ENCODE measurements around the gene MACROD2. TPM values are rescaled to one million over a fixed set of nuclear protein-coding genes. Genes with fewer than 3 reads are reported as not detected.

Gene MACROD2
- total and polyA plus RNA-seq, 2 donors (not counting 1 experiment from before 2014, with no cell fraction given), result 5.3 to 6.7 TPM

DNA sequence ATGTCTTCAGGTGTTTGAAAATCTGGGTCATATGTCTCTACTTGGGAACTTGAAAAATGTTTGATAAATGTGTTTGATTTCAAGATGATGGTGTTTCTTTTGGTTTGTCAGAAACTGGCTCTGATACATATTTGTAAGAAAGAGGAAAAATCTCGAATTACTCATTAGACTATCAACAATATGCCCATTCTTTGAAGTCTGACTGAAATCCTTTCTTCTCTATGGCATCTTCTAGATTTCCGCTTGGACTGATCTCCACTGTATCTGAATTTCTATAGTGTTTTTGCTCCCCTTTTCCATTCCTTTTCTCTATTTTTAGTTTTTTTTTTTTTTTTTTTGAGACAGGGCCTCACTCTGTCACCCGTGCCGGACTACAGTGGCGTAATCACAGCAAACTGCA is 1481.5 kb downstream of the MACROD2 start:
- no peaks in the 10 kb centered on the region for H3K9me3 Mint-ChIP-seq (ENCODE audit: insufficient read depth)
- H3K4me3 Mint-ChIP-seq, result no peak overlapping the region
- Histone ChIP-seq H3K9ac (ENCODE audit: low read length) (no peak overlapping the region), H3K36me3 (replicated peaks in 1 of 2; ENCODE audit: control extremely low read depth in 1 of 2, control insufficient read depth in 1 of 2, extremely low read depth in 1 of 2, insufficient read depth in 2 of 2, low read length in 1 of 2) (no peaks in the 10 kb centered on the region), H3K79me2 (ENCODE audit: control insufficient read depth, insufficient read depth, low read length) (no peaks in the 10 kb centered on the region), H3K9me3 (ENCODE audit: control extremely low read depth in 1 of 3, control insufficient read depth in 2 of 3, insufficient read depth in 1 of 3, low read length in 2 of 3) (no peaks in the 10 kb centered on the region), H3K4me2 (replicated peaks; ENCODE audit: low read depth, low read length, poor library complexity, severe bottlenecking) (no peak overlapping the region), H3K4me1 (ENCODE audit: control insufficient read depth in 2 of 2, insufficient read depth in 2 of 2, low read length in 2 of 2) (no peaks in the 10 kb centered on the region), H3K4me3 (ENCODE audit: control extremely low read depth in 1 of 5, extremely low read depth in 1 of 5, insufficient read depth in 1 of 5, low read depth in 2 of 5, low read length in 4 of 5) (no peak overlapping the region), H3K27me3 (replicated peaks in 1 of 4; ENCODE audit: control extremely low read depth in 1 of 4, control insufficient read depth in 3 of 4, insufficient read depth in 4 of 4, low read length in 3 of 4) (no peaks in the 10 kb centered on the region), H2AFZ (ENCODE audit: insufficient read depth, low read depth, low read length, poor library complexity, severe bottlenecking) (no peak overlapping the region), H4K20me1 (ENCODE audit: control insufficient read depth, insufficient read depth, low read length, poor library complexity, severe bottlenecking) (no peaks in the 10 kb centered on the region), H3K27ac (ENCODE audit: low read length in 2 of 2) (no peak overlapping the region)
- WGBS (ENCODE audit: insufficient coverage), result 76% methylated on average over 3 of the region's 5 CpGs
- intact Hi-C loops (cut with micrococcal nuclease), result no loop called here
- POLR2A ChIA-PET, result no interaction called here
- DNase-seq (no peak), ATAC-seq (ENCODE audit: low read depth) (no peak)
- TF ChIP-seq EZH2 (IDR thresholded peaks at IDR 0.05; ENCODE audit: borderline replicate concordance, insufficient read depth, low read depth, low read length, poor library complexity, severe bottlenecking), result no peak
- TF ChIP-seq, protein P1, sequence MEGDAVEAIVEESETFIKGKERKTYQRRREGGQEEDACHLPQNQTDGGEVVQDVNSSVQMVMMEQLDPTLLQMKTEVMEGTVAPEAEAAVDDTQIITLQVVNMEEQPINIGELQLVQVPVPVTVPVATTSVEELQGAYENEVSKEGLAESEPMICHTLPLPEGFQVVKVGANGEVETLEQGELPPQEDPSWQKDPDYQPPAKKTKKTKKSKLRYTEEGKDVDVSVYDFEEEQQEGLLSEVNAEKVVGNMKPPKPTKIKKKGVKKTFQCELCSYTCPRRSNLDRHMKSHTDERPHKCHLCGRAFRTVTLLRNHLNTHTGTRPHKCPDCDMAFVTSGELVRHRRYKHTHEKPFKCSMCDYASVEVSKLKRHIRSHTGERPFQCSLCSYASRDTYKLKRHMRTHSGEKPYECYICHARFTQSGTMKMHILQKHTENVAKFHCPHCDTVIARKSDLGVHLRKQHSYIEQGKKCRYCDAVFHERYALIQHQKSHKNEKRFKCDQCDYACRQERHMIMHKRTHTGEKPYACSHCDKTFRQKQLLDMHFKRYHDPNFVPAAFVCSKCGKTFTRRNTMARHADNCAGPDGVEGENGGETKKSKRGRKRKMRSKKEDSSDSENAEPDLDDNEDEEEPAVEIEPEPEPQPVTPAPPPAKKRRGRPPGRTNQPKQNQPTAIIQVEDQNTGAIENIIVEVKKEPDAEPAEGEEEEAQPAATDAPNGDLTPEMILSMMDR (IDR thresholded peaks at IDR 0.05), result no peak
- peaks cover 11% of the 10 kb centered on the region for H3K4me1 Mint-ChIP-seq
- H3K27ac Mint-ChIP-seq, result no peak overlapping the region
- no peaks in the 10 kb centered on the region for H3K27me3 Mint-ChIP-seq
- CTCF ChIA-PET, result no interaction called here

DNA sequence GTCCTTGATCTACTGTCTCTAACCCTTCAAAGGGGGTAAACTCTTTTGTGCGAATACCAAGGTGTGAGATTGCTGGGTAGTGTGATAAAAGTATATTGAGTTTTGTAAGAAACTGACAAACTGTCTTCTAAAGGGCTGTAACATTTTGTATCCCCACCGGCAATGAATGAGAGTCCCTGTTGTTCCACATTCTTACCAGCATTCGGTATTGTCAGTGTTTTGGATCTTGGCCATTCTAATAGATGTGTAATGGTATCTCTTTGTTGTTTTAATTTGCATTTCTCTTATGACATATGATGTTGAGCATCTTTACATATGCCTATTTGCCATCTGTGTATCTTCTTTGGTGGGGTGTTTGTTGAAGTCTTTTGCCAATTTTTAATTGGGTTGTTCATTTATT is 1487.2 kb downstream of the MACROD2 start:
- Mint-ChIP-seq H3K27ac (no peak overlapping the region), H3K4me3 (no peak overlapping the region), H3K4me1 (no peaks in the 10 kb centered on the region), H3K27me3 (no peaks in the 10 kb centered on the region), H3K9me3 (ENCODE audit: insufficient read depth) (no peaks in the 10 kb centered on the region)
- ChIA-PET CTCF (no interaction called here), POLR2A (no interaction called here)
- 100% methylated on average over 1 of the region's 3 CpGs for WGBS (ENCODE audit: insufficient coverage)
- Histone ChIP-seq H4K20me1 (ENCODE audit: control insufficient read depth, insufficient read depth, low read length, poor library complexity, severe bottlenecking) (no peaks in the 10 kb centered on the region), H3K4me2 (replicated peaks; ENCODE audit: low read depth, low read length, poor library complexity, severe bottlenecking) (no peak overlapping the region), H3K27me3 (replicated peaks in 1 of 4; ENCODE audit: control extremely low read depth in 1 of 4, control insufficient read depth in 3 of 4, insufficient read depth in 4 of 4, low read length in 3 of 4) (no peaks in the 10 kb centered on the region), H3K4me3 (ENCODE audit: control extremely low read depth in 1 of 5, extremely low read depth in 1 of 5, insufficient read depth in 1 of 5, low read depth in 2 of 5, low read length in 4 of 5) (no peak overlapping the region), H3K27ac (ENCODE audit: low read length in 2 of 2) (no peak overlapping the region), H3K9me3 (ENCODE audit: control extremely low read depth in 1 of 3, control insufficient read depth in 2 of 3, insufficient read depth in 1 of 3, low read length in 2 of 3) (no peaks in the 10 kb centered on the region), H3K4me1 (ENCODE audit: control insufficient read depth in 2 of 2, insufficient read depth in 2 of 2, low read length in 2 of 2) (no peaks in the 10 kb centered on the region), H3K79me2 (ENCODE audit: control insufficient read depth, insufficient read depth, low read length) (no peaks in the 10 kb centered on the region), H2AFZ (ENCODE audit: insufficient read depth, low read depth, low read length, poor library complexity, severe bottlenecking) (no peak overlapping the region), H3K9ac (ENCODE audit: low read length) (no peak overlapping the region), H3K36me3 (replicated peaks in 1 of 2; ENCODE audit: control extremely low read depth in 1 of 2, control insufficient read depth in 1 of 2, extremely low read depth in 1 of 2, insufficient read depth in 2 of 2, low read length in 1 of 2) (no peaks in the 10 kb centered on the region)
- no peak for DNase-seq
- intact Hi-C loops (cut with micrococcal nuclease), result no loop called here
- TF ChIP-seq EZH2 (IDR thresholded peaks at IDR 0.05; ENCODE audit: borderline replicate concordance, insufficient read depth, low read depth, low read length, poor library complexity, severe bottlenecking), result no peak
- TF ChIP-seq, protein P1 (IDR thresholded peaks at IDR 0.05), result no peak
- no peak for ATAC-seq (ENCODE audit: low read depth)
